Activated CD8-positive, alpha-beta memory T cell treated with anti-CD3 and anti-CD28 coated beads, Interleukin-2, amount 50 U/mL, for 1 hour (primary cell): Measurements from ENCODE around the gene EBPL.
"Not testable (repeated sequence)": the region's sequence is repeated elsewhere in the genome, so short reads cannot be mapped to it uniquely, and the experiment has no call there.

Source experiments
- DNase-seq: peaks from one replicate; pipeline ENCODE4 v3.0.0-alpha.2; 2020; ENCODE audit errors: extremely low read depth

EBPL gene

GRCh38 chr13:49690995-49691784 is at the start of gene EBPL:
Gene EBPL (minus strand): TSS chr13:49691486. CDS start chr13:49691424, 62 bp downstream.
- DNase-seq = peak; percentile 40

- DNase-seq = no peak
These were observed 49.6 kb upstream of the EBPL start for GRCh38 chr13:49740870-49741269.

- no peak for DNase-seq
These were observed 48.4 kb upstream of the EBPL start for GRCh38 chr13:49739498-49740187.

GRCh38 chr13:49733181-49733951 is 42.1 kb upstream of the EBPL start:
- no peak for DNase-seq

- DNase-seq = no peak
These were observed 40.5 kb upstream of the EBPL start for GRCh38 chr13:49731766-49732165.

- no peak for DNase-seq
These were observed 25.3 kb upstream of the EBPL start for GRCh38 chr13:49716615-49717014.

- DNase-seq = no peak
These were observed 23.5 kb upstream of the EBPL start for GRCh38 chr13:49714757-49715156.

- no peak for DNase-seq
These were observed 20.1 kb upstream of the EBPL start for GRCh38 chr13:49711218-49711863.

- not testable (repeated sequence) for DNase-seq
These were observed 13.0 kb upstream of the EBPL start for GRCh38 chr13:49704264-49704663.

- DNase-seq = no peak
These were observed 10.2 kb upstream of the EBPL start for GRCh38 chr13:49701491-49701890.

- DNase-seq = no peak
These were observed 6.2 kb upstream of the EBPL start for GRCh38 chr13:49697468-49697867.

GRCh38 chr13:49694446-49694845 is 3.2 kb upstream of the EBPL start:
- no peak for DNase-seq

- DNase-seq = no peak
These were observed 2.6 kb upstream of the EBPL start for GRCh38 chr13:49693877-49694276.

GRCh38 chr13:49693191-49693733 is 2.0 kb upstream of the EBPL start:
- no peak for DNase-seq

- DNase-seq = no peak
These were observed 922 bp downstream of the EBPL start for GRCh38 chr13:49690133-49690994.

- no peak for DNase-seq
These were observed 7.8 kb downstream of the EBPL start for GRCh38 chr13:49683489-49683888.

GRCh38 chr13:49681842-49682435 is 9.3 kb downstream of the EBPL start:
- no peak for DNase-seq

- DNase-seq = no peak
These were observed 12.0 kb downstream of the EBPL start for GRCh38 chr13:49679246-49679645.

GRCh38 chr13:49678191-49678914 is 12.9 kb downstream of the EBPL start:
- DNase-seq = no peak
